ENCODE measurements around the gene SLC43A1. TPM values are rescaled to one million over a fixed set of nuclear protein-coding genes. Genes with fewer than 3 reads are reported as not detected.

The SLC43A1 gene
- total RNA-seq, 6 donors from 2014 or later = 7.1 to 72.3 (median 13.9) TPM

DNA sequence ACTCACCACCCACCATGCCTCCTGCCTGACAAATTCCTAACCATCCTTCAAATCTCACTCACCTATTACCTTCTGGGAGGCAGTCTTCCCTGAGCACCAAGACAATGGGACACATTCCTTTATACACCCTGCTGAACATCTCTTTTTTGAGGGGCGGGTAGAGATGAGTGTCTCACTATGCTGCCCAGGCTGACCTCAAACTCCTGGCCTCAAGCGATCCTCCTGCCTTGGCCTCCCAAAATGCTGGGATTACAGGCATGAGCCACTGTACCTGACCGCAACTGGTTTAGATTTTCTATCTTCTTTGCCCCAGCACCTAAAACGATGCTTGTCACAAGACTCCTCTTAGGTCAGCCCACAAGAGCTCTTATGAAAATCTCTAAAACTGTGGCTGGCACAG lies 7.9 kb upstream of the SLC43A1 start:
- WGBS, 2 donors = 79 to 82% methylated on average over 4 of the region's 4 CpGs

DNA sequence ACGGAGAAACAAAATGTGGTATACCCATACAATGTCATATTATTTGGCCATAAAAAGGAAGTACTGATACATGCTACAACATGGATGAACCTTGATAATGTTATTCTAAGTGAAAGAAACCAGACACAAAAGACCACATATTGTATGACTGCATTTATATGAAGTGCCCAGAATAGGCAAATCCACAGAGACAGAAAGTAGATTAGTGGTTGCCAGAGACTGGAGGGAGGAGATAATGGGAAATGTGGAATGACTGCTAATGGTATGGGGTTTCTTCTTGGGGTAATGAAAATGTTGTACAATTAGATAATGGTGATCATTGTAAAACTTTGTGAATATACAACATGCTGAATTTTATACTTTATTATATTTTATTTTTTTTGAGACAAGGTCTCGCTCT lies 5.6 kb upstream of the SLC43A1 start:
- ATAC-seq (ENCODE audit: low FRiP score in 2 of 2) (no peak), DNase-seq (no peak)
- no peaks in the 10 kb centered on the region for H3K36me3 ChIP-seq
- no peaks in the 10 kb centered on the region for H3K9me3 ChIP-seq
- no peak overlapping the region for H3K4me3 ChIP-seq
- 90 to 98% methylated on average over 2 of the region's 2 CpGs for WGBS, 2 donors
- peaks cover 1 to 2% (median 2%) of the 10 kb centered on the region in 4 donors for H3K4me1 ChIP-seq
- TF ChIP-seq POLR2A (IDR thresholded peaks at IDR 0.05) = no peak
- TF ChIP-seq POLR2AphosphoS5 (IDR thresholded peaks at IDR 0.05) = no peak
- TF ChIP-seq EP300 (IDR thresholded peaks at IDR 0.05) = no peak
- TF ChIP-seq, protein P1, sequence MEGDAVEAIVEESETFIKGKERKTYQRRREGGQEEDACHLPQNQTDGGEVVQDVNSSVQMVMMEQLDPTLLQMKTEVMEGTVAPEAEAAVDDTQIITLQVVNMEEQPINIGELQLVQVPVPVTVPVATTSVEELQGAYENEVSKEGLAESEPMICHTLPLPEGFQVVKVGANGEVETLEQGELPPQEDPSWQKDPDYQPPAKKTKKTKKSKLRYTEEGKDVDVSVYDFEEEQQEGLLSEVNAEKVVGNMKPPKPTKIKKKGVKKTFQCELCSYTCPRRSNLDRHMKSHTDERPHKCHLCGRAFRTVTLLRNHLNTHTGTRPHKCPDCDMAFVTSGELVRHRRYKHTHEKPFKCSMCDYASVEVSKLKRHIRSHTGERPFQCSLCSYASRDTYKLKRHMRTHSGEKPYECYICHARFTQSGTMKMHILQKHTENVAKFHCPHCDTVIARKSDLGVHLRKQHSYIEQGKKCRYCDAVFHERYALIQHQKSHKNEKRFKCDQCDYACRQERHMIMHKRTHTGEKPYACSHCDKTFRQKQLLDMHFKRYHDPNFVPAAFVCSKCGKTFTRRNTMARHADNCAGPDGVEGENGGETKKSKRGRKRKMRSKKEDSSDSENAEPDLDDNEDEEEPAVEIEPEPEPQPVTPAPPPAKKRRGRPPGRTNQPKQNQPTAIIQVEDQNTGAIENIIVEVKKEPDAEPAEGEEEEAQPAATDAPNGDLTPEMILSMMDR (IDR thresholded peaks at IDR 0.05) = no peak
- H3K27ac ChIP-seq = no peak overlapping the region
- H3K27me3 ChIP-seq = no peaks in the 10 kb centered on the region

More for the DNA sequence above, 7.9 kb upstream of the SLC43A1 start:
- H3K36me3 ChIP-seq = peaks cover 0 to 4% (median 2%) of the 10 kb centered on the region in 4 donors
- H3K9me3 ChIP-seq = no peaks in the 10 kb centered on the region
- TF ChIP-seq POLR2AphosphoS5 (IDR thresholded peaks at IDR 0.05) (no peak), EP300 (IDR thresholded peaks at IDR 0.05) (no peak), POLR2A (IDR thresholded peaks at IDR 0.05) (no peak)
- TF ChIP-seq, protein P1 (IDR thresholded peaks at IDR 0.05) = no peak
- H3K27me3 ChIP-seq = no peaks in the 10 kb centered on the region
- DNase-seq (no peak), ATAC-seq (ENCODE audit: low FRiP score in 2 of 2) (no peak)
- H3K27ac ChIP-seq = no peak overlapping the region
- H3K4me1 ChIP-seq = peaks cover 0 to 5% (median 0%) of the 10 kb centered on the region in 4 donors
- H3K4me3 ChIP-seq = no peak overlapping the region

DNA sequence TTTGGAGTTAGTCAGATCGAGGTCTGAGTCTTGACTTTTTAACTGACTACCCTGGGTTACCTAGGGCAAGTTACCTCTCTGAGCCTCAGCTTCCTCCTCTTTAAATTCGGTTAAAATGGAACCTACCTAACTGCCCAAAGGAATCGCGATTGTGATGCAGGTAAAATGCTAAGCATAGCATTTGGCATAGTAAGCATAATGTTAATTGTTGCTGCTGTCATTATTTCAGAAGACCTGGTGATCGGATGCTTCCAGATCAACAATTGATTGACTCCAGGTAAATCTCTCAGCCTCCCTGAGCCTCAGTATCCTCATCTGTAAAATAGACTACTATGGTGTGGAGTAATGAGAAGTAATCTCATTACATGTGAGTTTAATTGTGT lies 550 bp upstream of the SLC43A1 start:
- no peaks in the 10 kb centered on the region for H3K36me3 ChIP-seq
- peaks cover 11 to 27% (median 16%) of the 10 kb centered on the region in 4 donors for H3K4me1 ChIP-seq
- H3K9me3 ChIP-seq = no peaks in the 10 kb centered on the region
- peak overlapping the region; percentile 65 to 89 (median 80) for H3K4me3 ChIP-seq
- no peak for DNase-seq
- ATAC-seq (ENCODE audit: low FRiP score in 2 of 2) = no peak
- peak overlapping the region in 3 of 4 donors; percentile 71 to 77 (median 73) for H3K27ac ChIP-seq
- no peak for TF ChIP-seq EP300 (IDR thresholded peaks at IDR 0.05)
- TF ChIP-seq, protein P1 (IDR thresholded peaks at IDR 0.05) = no peak
- no peak for TF ChIP-seq POLR2A (IDR thresholded peaks at IDR 0.05)
- no peak for TF ChIP-seq POLR2AphosphoS5 (IDR thresholded peaks at IDR 0.05)
- WGBS, 2 donors = 17 to 26% methylated on average over 5 of the region's 5 CpGs
- H3K27me3 ChIP-seq = no peaks in the 10 kb centered on the region

DNA sequence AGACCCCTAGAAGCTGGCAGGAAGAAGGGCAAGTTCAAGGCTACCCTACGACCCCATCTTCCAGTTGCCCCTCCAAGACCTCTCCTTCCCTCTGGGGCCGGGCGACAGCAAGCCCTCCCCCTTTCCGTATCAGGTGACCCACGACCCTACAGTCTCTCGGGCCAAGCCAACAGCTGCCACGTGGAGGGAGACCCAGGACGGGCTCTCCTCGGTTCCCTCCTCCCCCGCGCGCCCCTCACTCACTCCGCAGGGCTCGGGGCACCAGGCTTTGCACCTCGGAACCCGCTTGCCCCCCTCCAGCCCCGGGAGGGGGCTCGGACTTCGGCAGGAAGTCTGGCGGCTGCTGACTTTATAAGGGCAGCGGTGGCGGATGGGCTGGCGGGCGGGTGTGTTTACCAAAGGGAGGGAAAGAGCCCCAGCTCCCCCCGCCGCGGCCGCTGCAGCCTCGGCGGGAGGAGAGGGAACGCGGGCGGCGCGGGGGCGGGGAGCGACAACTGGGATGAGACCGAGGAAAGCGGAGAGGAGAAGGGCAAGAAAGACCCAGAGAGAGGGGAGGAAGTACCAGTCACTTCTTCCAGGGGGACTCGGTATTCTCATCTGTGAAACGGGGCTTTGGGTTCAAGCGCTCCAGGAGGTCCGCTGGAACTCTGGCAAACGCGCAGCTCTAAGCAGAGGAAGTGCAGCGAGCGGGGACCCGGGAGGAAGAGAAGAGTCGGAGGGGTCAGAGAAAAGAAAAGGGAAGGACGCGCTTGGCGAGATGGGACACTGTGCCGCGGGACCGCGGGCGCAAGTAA lies 767 bp downstream of the SLC43A1 start:
- peaks cover 11 to 27% (median 16%) of the 10 kb centered on the region in 4 donors for H3K4me1 ChIP-seq
- no peaks in the 10 kb centered on the region for H3K27me3 ChIP-seq
- DNase-seq (peak; percentile 69 to 92), ATAC-seq (ENCODE audit: low FRiP score in 2 of 2) (peak; percentile 50 to 81)
- peak overlapping the region; percentile 20 to 77 (median 72) for H3K27ac ChIP-seq
- peak overlapping the region; percentile 65 to 89 (median 80) for H3K4me3 ChIP-seq
- no peaks in the 10 kb centered on the region for H3K9me3 ChIP-seq
- H3K36me3 ChIP-seq = no peaks in the 10 kb centered on the region
- TF ChIP-seq EP300 (IDR thresholded peaks at IDR 0.05) (no peak), POLR2A (IDR thresholded peaks at IDR 0.05) (peak in 1 of 4 donors; percentile 10)
- TF ChIP-seq, protein P1 (IDR thresholded peaks at IDR 0.05) = no peak
- 0 to 1% methylated on average over 30 to 53 of the region's 57 CpGs for WGBS, 2 donors
